AG04450 (cell line): ENCODE measurements around the gene TFDP2. TPM values are rescaled to one million over a fixed set of nuclear protein-coding genes. Genes with fewer than 3 reads are reported as not detected.
A peak's percentile ranks its signal among the peaks of the same experiment; 100 is the strongest.

ENCODE experiments used
- CTCF ChIA-PET: fragments of 300-600, 350-600 bp; formaldehyde crosslinking; extraction: SDS; loops from one replicate; lab custom pipeline; 2022; ENCODE audit warnings: antibody characterized with exemption, inconsistent platforms; lab: Charles Lee
- POLR2A ChIA-PET: fragments of 350-600 bp; formaldehyde crosslinking; extraction: SDS; loops from one replicate; lab custom pipeline; 2021; ENCODE audit warnings: antibody characterized with exemption, inconsistent platforms; lab: Yijun Ruan, JAX
- DNase-seq: peaks from one replicate; pipeline ENCODE4 v3.0.0-alpha.2; 2011; ENCODE audit warnings: low read depth, low spot score
- H3K27ac ChIP-seq: one replicate; pipeline ENCODE4 v1.5.1; 2012; ENCODE audit warnings: low read depth, low read length, control low read depth
- H3K27me3 ChIP-seq: one replicate; pipeline ENCODE4 v1.6.0; 2012; ENCODE audit warnings: low read length; ENCODE audit not compliant: control insufficient read depth, insufficient read depth
- H3K4me3 ChIP-seq: 2 replicates; pipeline ENCODE4 v1.5.1; 2011; ENCODE audit warnings: mild to moderate bottlenecking, low read depth, low read length, control low read depth
- H3K9me3 ChIP-seq: 2 replicates; pipeline ENCODE4 v1.5.1; 2012; ENCODE audit warnings: low read length; ENCODE audit not compliant: control insufficient read depth, insufficient read depth
- polyA minus RNA-seq: library from RNA; depleted of rRNA, polyadenylated mRNA; stranded (reverse); fragments of >200 nt; gene quantifications from 2 replicates; pipeline ENCODE4 v1.2.3, GENCODE V29; 2011; rRNA and poly(A)+ RNA removed
- polyA plus RNA-seq: library from polyadenylated mRNA; depleted of rRNA; stranded (reverse); fragments of >200 nt; gene quantifications from 2 replicates; pipeline ENCODE4 v1.2.3, GENCODE V29; 2011; rRNA removed
- TF ChIP-seq, protein P1 (sequence below): IDR thresholded peaks from 2 replicates; pipeline ENCODE4 v1.5.1; 2011; ENCODE audit warnings: low read depth, low read length, control low read depth, inconsistent platforms

The TFDP2 gene, protein sequence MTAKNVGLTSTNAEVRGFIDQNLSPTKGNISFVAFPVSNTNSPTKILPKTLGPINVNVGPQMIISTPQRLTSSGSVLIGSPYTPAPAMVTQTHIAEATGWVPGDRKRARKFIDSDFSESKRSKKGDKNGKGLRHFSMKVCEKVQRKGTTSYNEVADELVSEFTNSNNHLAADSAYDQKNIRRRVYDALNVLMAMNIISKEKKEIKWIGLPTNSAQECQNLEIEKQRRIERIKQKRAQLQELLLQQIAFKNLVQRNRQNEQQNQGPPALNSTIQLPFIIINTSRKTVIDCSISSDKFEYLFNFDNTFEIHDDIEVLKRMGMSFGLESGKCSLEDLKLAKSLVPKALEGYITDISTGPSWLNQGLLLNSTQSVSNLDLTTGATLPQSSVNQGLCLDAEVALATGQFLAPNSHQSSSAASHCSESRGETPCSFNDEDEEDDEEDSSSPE
- polyA plus RNA-seq: 33.4 and 63.4 TPM in 2 replicates
- 16.5 and 23.5 TPM in 2 replicates for polyA minus RNA-seq

DNA sequence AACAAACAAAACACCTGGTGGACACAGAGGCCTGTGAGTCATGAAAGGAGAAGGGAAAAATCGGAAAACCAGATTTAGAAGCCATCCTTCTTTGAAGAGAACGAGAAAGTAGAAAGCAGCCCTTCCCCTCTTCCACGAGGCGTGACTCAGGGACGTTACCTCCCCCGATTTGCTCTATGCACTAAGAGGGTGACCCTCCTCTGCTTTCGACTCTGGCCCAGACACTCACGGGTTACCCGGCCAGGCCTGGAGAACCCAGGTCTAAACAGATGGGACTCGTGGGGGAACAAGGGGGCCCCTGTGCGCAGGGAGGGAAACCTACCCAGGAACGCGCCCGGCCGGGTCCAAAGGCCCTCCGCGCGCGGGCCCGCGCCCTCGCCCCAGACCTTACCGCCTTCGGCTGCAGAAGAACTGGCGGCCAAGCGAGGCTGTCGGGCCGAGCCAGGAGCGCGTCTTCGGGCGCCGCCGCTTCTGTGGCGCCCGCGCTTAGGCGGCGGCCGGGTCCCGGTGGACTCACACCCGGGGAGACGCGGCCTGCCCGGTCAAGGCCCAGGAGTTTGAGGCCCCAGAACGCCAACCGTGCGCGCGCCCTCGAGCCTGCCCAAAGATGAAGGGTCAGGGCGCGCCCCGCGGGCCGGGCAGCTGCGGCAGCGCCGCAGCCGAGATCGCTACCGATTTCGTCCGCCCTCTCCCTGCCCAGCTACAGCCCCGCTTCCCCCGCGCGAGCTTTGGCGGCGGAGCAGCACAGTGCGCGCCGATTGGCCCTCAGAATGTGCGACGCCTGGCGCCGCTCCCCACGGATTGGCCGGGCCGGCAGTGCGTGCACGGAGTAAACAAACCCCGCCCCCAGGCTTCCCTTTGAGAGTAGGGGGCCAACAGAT is at the start of gene TFDP2:
TFDP2 (minus strand) TSS at position 753 of the 881 bp plus-strand sequence. CDS start 47,795 bp downstream, outside the sequence.
- ChIA-PET CTCF (interaction anchor here (1.3 to 1.9 kb wide), 2 partner anchors 24 to 31 kb away, joined by 5 to 9 read pairs; no protein-coding TSS in a partner anchor), POLR2A (no interaction called here)
- H3K9me3 ChIP-seq: no peaks in the 10 kb centered on the region
- TF ChIP-seq, protein P1, sequence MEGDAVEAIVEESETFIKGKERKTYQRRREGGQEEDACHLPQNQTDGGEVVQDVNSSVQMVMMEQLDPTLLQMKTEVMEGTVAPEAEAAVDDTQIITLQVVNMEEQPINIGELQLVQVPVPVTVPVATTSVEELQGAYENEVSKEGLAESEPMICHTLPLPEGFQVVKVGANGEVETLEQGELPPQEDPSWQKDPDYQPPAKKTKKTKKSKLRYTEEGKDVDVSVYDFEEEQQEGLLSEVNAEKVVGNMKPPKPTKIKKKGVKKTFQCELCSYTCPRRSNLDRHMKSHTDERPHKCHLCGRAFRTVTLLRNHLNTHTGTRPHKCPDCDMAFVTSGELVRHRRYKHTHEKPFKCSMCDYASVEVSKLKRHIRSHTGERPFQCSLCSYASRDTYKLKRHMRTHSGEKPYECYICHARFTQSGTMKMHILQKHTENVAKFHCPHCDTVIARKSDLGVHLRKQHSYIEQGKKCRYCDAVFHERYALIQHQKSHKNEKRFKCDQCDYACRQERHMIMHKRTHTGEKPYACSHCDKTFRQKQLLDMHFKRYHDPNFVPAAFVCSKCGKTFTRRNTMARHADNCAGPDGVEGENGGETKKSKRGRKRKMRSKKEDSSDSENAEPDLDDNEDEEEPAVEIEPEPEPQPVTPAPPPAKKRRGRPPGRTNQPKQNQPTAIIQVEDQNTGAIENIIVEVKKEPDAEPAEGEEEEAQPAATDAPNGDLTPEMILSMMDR: no peak
- peak within 1 kb of the TSS; percentile 72 for H3K4me3 ChIP-seq
- peak; percentile 54 for DNase-seq
- no peaks in the 10 kb centered on the region for H3K27me3 ChIP-seq
- peak within 1 kb of the TSS; percentile 33 for H3K27ac ChIP-seq

DNA sequence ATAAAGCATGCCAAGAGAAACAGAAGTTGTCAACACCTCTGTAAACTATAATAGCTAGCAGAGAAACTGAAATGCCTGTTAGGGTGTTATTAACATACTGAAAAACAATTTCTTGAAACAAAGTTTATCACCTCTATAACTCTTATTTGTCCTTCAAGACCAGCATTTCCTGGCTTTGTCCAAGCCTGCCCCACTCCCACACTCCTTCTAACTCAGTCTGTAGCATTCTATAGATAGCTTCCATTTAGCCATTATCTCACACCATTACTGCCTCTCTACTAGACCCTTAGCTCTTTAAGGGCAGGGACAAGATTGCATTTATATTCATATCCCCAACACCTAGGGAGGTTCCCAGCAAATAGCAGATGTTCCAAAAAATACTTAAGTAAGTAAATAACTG is 39.5 kb upstream of the TFDP2 start:
- POLR2A ChIA-PET: no interaction called here

DNA sequence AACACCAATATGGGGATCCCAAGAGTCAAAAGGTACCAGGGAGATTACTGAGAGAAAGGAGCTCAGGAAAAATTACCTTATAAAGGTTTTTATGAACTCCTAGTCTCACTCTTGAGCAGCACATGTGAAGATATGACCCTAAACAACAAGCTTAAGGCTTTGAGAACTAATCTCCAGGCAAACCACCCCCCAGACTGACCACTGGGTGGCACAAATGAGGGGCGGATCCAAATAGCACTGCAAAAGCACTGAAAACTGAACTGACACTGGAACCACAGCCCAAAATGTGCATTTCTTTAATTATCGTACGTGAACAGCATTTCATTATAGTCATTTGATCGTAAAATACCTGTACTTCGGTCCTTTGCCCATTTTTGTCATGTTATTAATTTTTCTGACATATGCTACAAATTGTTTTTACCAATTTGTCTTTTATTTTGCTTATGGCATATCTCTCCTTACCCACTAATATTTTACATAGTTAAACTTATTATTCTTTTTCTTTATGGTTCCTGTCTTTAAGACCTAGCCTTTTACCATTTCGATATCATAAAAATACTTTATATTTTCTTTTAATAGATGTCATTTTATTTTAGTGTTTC is 31.5 kb upstream of the TFDP2 start:
- DNase-seq: no peak
- Histone ChIP-seq H3K27me3 (no peaks in the 10 kb centered on the region), H3K9me3 (no peaks in the 10 kb centered on the region), H3K27ac (no peak overlapping the region), H3K4me3 (no peak overlapping the region)
- ChIA-PET POLR2A (no interaction called here), CTCF (interaction anchor here (0.8 to 5.7 kb wide), 24 partner anchors 8 to 218 kb away, joined by 3 to 125 read pairs (median 5); partner anchors contain the start of gene TFDP2)
- TF ChIP-seq, protein P1: peak; percentile 65

More for the DNA sequence above, 39.5 kb upstream of the TFDP2 start:
- DNase-seq: no peak
- CTCF ChIA-PET: interaction anchor here (0.6 to 0.7 kb wide), 3 partner anchors 8 to 92 kb away, joined by 3 to 4 read pairs (median 3); no protein-coding TSS in a partner anchor
- H3K9me3 ChIP-seq: no peaks in the 10 kb centered on the region
- H3K27ac ChIP-seq: no peak overlapping the region
- no peak overlapping the region for H3K4me3 ChIP-seq
- TF ChIP-seq, protein P1: no peak
- H3K27me3 ChIP-seq: no peaks in the 10 kb centered on the region

DNA sequence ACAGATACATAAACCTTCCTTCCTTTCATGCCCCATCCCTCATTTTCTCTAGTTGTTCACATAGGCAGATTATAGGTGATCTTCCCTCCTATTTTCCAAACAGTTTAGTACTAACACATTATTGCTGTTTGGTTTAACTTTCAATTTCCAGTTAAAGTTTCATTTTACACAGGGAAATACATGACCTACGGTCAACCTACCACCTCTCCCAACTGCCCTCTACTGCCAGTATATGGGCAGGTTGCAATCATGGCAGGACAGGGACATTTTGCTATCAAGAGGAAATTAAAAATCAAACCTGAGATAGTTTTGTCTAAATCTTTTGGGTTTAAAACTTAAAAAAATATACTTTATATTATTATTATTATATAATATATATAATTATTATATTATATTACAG is 26.1 kb upstream of the TFDP2 start:
- no peaks in the 10 kb centered on the region for H3K27me3 ChIP-seq
- ChIA-PET POLR2A (no interaction called here), CTCF (no interaction called here)
- DNase-seq: no peak
- H3K27ac ChIP-seq: no peak overlapping the region
- no peaks in the 10 kb centered on the region for H3K9me3 ChIP-seq
- no peak overlapping the region for H3K4me3 ChIP-seq
- TF ChIP-seq, protein P1: no peak
